Stimulated activated CD4-positive, alpha-beta T cell treated with anti-CD3 and anti-CD28 coated beads, Interleukin-15, amount 100 ng/mL, for 24 hours (primary cell): ENCODE results near the gene KRTAP10-2.
"Not testable (repeated sequence)": the region's sequence is repeated elsewhere in the genome, so short reads cannot be mapped to it uniquely, and the experiment has no call there.

Experiments used
- DNase-seq: peaks from one replicate; pipeline ENCODE4 v3.0.0-alpha.2; 2020

KRTAP10-2 gene

GRCh38 chr21:44566403-44566802, 15.1 kb upstream of the KRTAP10-2 start:
- DNase-seq, result no peak

GRCh38 chr21:44564886-44565598, 13.7 kb upstream of the KRTAP10-2 start:
- no peak for DNase-seq

- DNase-seq, result no peak
Measured at GRCh38 chr21:44564099-44564498, 12.8 kb upstream of the KRTAP10-2 start.

GRCh38 chr21:44558695-44559094, 7.4 kb upstream of the KRTAP10-2 start, which contains the start of gene KRTAP10-3:
Gene KRTAP10-3 (minus strand): TSS chr21:44558795. CDS start chr21:44558715, 80 bp downstream.
- DNase-seq, result no peak

- DNase-seq, result not testable (repeated sequence)
Measured at GRCh38 chr21:44558329-44558675, 7.0 kb upstream of the KRTAP10-2 start.

- DNase-seq, result no peak
Measured at GRCh38 chr21:44557491-44558328, 6.4 kb upstream of the KRTAP10-2 start.

- DNase-seq, result no peak
Measured at GRCh38 chr21:44556879-44557278, 5.6 kb upstream of the KRTAP10-2 start.

GRCh38 chr21:44555200-44555875, 4.0 kb upstream of the KRTAP10-2 start:
- no peak for DNase-seq

- no peak for DNase-seq
Measured at GRCh38 chr21:44552681-44553080, 1.4 kb upstream of the KRTAP10-2 start.

GRCh38 chr21:44552136-44552535, 831 bp upstream of the KRTAP10-2 start:
- no peak for DNase-seq

GRCh38 chr21:44550807-44551206, 498 bp downstream of the KRTAP10-2 start:
- no peak for DNase-seq

- not testable (repeated sequence) for DNase-seq
Measured at GRCh38 chr21:44550285-44550684, 1.0 kb downstream of the KRTAP10-2 start.

GRCh38 chr21:44549525-44550211, 1.6 kb downstream of the KRTAP10-2 start:
- DNase-seq, result no peak

- DNase-seq, result no peak
Measured at GRCh38 chr21:44548922-44549321, 2.4 kb downstream of the KRTAP10-2 start.

- DNase-seq, result no peak
Measured at GRCh38 chr21:44548381-44548780, 2.9 kb downstream of the KRTAP10-2 start.

- peak; percentile 23 for DNase-seq
Measured at GRCh38 chr21:44547656-44548331, 3.5 kb downstream of the KRTAP10-2 start.

GRCh38 chr21:44544566-44544965, 6.7 kb downstream of the KRTAP10-2 start:
- DNase-seq, result no peak

- no peak for DNase-seq
Measured at GRCh38 chr21:44542716-44543115, 8.6 kb downstream of the KRTAP10-2 start.

- no peak for DNase-seq
Measured at GRCh38 chr21:44540741-44541288, 10.5 kb downstream of the KRTAP10-2 start.

GRCh38 chr21:44539991-44540666, 11.2 kb downstream of the KRTAP10-2 start, which contains the start of gene KRTAP10-1:
Gene KRTAP10-1 (minus strand): TSS chr21:44540195. CDS start chr21:44540150, 45 bp downstream.
- no peak for DNase-seq

GRCh38 chr21:44539046-44539445, 12.3 kb downstream of the KRTAP10-2 start:
- no peak for DNase-seq
